H54 (cell line): ENCODE measurements around the gene SLC6A20.

Source experiments
- DNase-seq: peaks from one replicate; pipeline ENCODE4 v3.0.0; 2011; ENCODE audit warnings: low spot score, mixed read lengths; ENCODE audit not compliant: insufficient read length
- FAIRE-seq: peaks from 3 replicates; lab custom pipeline; 2011; peaks lifted over from hg19 to GRCh38; lab: Jason Lieb, UNC
- POLR2A ChIP-seq: IDR thresholded peaks from 2 replicates; pipeline ENCODE4 v1.6.1; 2011; ENCODE audit warnings: low read depth, mild to moderate bottlenecking, low read length

Gene SLC6A20

DNA sequence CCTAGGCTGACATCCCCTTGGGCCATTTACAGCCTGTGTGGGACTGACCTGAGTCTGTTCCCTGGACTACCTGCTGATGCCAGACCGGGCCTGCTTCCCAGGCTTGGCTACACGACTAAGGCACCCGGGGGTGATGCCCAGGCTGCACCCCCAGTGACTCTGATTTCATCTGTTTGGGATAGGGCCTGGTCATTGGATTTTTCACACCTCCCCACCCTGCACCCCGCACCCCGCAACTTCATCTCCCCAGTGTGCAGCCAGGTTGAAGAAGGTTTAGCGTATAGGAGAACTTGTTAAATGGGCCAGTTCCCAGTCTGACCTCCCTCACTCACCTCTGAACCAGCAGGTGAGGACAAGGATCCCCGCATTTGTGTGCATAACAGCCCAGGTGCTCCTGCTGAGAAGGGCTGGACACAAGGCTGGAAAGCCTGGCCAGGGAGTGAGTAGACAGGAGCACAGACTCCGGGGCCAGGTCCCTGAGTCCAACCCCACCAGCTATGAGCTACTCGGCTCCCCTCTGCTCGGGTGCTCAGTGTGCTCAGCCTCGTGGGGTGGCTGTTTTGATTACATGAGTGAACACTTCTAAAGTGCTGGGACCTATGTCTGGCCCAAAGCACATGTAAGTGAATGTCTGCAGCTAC, 18.5 kb downstream of the SLC6A20 start:
- no peak for TF ChIP-seq POLR2A
- no peak for FAIRE-seq
- DNase-seq, result no peak

DNA sequence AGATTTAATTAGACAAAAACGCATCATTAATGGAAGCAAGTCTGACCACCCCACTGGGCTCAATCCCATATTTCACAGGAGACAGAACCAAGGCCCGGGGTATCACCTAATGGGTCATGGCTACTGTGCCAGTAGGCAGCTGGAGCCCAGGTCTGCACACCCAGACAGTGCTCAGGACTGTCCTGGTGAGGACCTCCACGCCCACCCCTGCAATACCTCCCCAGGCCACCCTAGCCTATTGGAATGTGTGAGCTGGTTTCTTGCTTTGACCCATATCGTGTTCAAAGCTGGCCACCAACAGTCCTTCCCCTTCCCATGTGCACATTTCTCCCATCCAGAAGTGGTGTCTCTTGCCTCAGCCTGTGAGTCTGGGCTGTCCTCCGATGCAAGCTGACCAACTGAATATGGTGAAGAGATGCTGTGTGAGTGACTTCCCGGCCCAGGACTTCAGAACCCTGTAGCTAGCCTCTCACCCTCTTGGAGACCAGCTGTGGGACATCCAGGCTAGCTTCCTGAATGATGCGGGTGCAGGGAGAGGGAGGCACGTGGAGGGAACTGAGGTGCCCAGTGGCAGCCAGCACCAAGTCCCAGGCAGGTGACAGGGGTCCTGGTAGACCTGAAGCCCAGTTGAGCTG, 19.1 kb downstream of the SLC6A20 start:
- no peak for TF ChIP-seq POLR2A
- DNase-seq, result no peak
- FAIRE-seq, result no peak

DNA sequence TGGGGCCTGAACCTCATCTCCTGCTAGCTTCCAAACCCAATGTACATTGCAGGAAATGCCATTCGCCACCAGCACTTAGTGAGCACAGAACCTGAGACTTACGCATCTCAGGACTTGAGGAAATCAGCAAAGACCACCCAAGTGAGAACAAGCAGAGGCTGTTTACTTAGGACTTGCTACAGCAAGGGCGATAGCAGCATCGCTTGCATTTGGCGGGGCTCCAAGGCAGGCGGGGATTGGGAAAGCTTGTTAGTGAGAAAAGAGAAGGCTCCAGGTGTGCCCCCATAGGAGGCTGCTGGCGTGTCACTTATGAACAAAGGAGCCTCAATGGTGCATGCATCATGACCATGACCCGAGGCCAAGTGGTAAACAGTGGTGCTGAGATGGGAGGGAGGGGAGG, 19.7 kb downstream of the SLC6A20 start:
- no peak for DNase-seq
- TF ChIP-seq POLR2A, result no peak
- FAIRE-seq, result no peak

DNA sequence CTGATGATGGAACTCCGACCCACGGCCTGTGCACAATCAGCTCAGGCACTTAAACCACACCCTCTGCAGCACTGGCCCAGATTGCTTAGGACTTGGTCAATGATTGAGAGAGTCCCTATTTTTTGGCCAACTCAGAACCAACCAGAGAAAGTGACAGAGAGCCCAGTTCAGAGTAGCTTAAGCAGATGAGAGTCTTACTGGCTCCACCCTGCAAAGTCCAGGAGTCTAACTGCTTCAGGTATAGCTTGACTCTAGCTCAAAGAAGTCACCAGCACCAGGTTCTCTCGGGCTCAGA, 20.1 kb downstream of the SLC6A20 start:
- no peak for TF ChIP-seq POLR2A
- no peak for FAIRE-seq

DNA sequence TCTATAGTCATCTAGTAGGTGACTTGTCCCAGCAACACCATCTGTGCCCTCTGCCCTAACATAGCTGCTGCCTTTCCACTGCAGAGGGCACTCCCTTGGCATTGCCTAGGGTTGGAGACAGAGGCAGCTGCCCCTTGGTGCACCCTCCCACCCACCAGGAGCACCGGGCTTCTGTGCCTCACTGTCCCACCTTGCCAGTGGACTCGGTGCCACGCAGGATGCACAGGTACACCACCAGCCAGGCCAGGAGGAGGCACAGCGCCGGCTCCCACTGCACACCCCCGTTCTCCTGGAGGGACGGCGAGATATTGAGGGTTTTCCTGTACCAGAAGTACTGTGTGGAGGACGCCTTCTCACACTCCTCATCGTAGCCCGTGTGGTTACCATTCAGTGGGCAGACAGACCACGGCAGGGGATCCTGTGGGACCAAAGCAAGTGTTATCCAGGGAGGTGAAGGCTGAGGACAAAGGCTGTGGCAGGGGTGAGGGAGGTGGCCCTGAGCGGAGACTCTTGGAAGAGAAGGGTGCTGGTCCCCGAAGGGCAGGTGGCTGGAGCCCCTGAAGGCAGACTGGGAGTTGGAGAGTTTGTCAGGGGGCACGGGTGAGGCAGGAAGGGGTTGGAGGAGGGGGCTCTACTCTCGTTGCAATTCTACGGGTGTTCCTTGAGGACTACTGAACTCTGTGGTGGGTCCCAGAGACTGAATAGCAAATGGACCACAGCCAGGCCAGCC, 20.6 kb downstream of the SLC6A20 start:
- FAIRE-seq (no peak), DNase-seq (no peak)
- TF ChIP-seq POLR2A, result no peak

More for the DNA sequence above, 20.1 kb downstream of the SLC6A20 start:
- no peak for DNase-seq

DNA sequence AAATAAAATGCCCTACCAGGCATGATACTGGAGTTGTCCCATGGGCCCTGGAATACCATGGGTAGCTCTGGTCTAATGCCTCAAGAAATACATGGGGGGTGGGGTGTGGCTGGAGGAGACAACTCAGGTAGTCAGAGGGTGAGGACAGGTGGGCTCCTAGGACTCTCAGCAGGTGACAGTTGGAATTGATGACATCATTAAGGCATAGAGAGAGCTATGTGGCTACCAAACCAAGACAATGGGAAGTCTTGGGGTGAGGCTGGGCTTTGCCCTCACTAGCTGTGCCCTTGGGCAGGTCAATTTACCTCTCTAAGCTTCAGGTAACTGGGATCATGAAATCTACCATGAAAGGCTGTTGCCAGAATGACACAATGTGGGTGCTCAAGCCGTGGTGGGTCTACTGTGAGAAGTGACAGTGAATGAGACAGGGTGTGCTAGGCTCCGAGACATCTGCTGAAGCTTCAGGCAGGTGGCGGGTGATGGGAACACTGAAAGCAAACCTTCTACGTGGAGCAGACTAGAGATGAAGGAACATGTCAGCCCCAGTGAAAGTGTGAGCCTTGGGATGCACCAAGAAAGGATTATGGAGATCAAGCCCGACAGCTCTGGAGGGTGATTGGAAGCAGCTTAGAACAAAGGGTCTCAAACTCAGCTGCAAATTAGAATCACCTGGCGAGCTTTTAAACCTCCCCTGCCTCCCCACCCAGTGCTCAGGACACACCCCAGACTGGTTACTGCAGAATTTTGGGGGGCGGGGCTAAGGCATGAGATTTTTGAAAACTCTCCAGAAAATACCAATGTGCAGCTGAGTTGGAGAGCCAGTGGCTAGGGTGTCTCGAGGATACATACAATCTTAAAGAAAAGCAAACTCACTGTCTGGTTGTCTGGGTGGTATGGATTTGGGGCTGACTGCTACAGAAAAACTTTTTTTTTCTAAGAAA, 21.5 kb downstream of the SLC6A20 start:
- no peak for FAIRE-seq
- no peak for TF ChIP-seq POLR2A

DNA sequence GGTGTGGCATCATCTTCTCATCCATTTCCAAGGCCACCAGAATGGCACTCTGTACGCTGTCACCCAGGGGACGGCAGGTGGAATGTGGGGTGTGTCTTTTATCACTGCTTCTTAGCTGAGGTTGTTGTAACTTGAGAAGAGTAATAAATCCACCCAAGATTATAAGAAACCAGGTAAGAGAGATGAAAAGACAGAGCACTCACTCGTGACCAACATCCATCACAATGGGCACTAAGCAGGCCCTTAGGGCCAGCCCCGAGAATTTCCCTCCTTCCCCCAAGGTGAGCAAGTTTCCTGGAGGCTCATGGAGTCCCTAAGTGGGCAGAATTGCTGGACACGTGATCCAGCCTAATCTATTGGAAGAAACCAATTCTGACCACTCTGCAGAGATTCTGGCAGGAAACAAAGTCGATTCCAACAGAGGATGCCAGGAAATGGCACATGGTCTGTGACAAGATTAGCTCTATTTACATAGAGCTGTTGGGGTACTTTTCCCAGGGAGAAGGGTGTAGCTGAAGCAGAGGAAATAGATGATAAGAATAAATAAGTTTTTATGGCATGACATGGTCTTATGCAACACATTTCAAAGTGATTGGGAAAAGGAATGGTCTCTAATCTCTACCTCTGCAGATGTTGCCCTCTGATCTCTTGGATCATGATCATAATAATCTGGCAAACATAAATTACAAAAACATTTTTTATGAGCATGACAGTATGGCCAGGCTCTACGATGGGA, 22.5 kb downstream of the SLC6A20 start:
- FAIRE-seq, result no peak
- no peak for TF ChIP-seq POLR2A

More for the DNA sequence above, 21.5 kb downstream of the SLC6A20 start:
- no peak for DNase-seq

DNA sequence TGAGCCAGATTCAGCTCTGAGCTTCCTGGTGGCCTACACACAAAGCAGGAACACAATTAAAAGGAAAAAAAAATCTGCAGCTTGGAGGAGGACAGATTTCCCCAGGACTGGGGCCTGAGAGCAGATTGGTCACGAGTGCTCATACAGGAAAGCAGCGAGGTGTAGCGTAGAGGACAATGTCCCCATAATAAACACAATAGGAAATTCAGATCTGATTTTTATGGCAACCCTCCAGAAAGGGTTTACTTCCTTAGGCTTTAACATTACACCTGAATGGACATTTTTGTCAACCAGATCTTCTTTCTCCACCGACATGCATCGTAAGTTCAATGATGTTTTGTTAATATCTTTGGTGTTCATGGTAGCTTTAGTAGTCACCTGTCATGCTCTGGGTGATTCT, 23.3 kb downstream of the SLC6A20 start:
- DNase-seq (no peak), FAIRE-seq (no peak)
- no peak for TF ChIP-seq POLR2A

More for the DNA sequence above, 22.5 kb downstream of the SLC6A20 start:
- DNase-seq, result no peak

DNA sequence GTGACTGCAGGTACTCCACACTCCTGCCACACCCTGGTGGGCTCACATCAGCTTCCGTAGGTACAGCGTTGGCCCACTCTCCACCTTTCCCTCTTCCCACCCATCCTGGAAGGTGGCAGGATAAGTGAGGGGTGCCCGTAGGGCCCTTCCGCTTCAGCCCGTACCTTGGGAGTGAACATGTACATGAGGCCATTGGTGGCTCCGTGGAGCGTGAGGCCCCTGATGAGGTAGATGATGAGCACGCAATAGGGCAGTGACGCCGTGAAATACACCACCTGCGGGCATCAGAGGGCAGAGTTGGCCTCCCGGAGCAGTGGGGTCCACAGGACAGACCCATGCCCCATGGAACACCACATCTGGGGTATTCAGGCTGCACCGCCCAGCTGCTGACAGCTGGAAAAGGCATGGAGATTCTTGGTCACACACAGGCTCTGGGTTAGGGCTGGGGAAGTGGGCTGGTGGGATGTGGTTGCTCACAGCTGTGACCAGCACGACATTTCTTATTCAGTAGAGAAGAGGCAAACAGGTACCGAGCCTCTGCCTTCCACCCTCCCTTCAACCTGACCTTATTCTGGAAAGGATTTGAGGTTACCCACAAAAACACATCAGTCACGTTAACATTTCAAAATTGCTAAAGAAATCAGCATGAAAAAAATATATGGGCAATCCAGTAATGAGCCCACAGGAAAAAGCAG, 23.8 kb downstream of the SLC6A20 start:
- no peak for DNase-seq
- TF ChIP-seq POLR2A, result no peak
- no peak for FAIRE-seq

DNA sequence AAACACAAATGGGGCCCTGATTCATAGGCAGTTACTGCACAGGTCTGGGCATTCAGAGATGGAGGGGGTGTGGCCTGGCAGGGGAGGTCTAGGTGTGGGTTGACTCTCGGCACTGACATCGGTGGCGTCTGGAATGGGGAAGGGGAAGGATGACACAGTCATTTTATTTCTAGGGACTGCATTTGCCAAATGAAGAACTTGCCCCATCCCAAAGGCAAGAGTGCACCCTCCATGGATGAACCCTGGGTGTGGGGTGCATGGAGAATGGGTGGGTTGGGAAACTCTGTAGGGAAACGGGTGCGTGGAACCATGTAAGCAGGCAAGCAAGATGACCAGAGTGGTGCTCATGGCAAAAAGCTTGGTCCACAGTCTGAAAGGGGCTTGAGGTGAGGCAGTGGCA, 24.5 kb downstream of the SLC6A20 start:
- FAIRE-seq (no peak), DNase-seq (no peak)
- no peak for TF ChIP-seq POLR2A

DNA sequence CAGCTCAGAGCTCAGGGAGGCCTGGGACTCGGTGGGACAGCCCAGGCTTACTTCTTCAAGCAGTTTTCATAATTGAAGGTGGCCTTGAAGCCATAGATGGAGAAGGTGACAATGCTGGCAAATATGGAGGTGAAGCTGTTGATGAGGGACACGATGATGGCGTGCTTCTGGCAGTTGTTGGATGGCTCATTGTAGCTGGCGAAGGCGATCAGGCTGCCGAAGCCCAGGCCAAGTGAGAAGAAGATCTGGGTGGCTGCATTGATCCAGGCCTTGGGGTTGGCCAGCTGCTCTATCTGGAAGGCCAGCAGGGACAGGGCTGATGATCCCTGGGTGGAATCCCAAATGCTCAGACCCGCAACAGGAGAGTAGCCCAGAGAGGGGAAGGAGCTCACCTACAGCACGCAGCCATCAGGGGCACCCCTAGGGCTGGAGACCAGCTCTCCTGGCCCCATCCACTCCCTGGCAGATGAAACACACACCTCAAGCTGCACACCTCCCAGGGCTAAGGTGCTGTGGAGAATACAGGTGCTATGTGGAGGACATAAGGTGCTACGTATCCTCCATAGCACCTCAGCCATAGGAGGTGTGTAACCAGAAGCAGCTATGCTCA, 25.1 kb downstream of the SLC6A20 start:
- no peak for TF ChIP-seq POLR2A
- FAIRE-seq, result no peak
- DNase-seq, result no peak

DNA sequence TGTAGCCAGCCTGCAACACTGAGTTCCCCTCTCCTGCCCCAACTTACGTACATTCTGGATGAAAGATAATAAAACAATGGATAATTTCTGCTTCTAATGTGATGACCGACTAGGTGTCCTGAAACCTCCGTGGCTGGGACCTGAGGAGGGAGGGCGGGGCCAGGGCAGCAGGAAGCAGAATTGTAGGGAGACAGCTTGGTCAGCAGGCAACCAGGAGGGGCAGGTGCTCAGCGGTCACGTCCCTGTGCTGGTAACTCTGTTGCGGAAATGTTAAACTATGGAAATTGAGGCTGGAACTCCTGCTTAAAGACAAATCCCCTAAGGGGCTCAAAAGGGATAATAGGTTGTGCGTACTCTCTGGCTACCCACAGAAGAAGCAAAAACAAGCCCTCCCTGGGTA, 30.4 kb downstream of the SLC6A20 start:
- DNase-seq (no peak), FAIRE-seq (no peak)
- TF ChIP-seq POLR2A, result no peak

DNA sequence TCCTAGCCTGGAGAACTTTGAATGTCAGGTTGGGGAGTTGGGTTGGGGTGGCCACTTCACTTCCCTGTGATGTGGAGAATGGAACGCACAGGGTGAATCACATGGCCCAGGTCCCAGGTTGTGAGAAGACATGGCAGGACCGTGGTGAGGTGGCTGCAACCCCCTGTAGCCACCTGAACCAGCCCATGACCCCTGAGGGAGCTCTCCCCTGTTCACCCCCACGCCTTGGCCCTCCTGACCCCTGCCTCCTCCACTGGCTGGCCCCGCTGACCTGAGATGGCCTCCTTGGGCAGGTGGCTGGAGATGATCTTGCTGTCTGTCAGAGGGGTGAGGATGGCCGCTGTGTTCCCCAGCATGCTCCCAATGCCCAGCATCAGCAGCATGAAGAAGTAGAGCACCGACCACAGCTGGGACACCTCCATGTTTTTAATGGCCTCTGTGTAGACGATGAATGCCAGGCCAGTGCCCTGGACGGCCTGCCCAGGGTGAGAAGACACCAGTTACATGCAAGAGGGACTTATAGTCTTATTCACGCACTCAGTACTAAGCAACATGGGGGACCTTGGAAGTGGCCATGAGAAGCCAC, 31.0 kb downstream of the SLC6A20 start:
- DNase-seq (no peak), FAIRE-seq (no peak)
- TF ChIP-seq POLR2A, result no peak
